HG03432 (cell line): ENCODE measurements around the gene MAP3K12.
A peak's percentile ranks its signal among the peaks of the same experiment; 100 is the strongest.

Experiments
- ATAC-seq: cut with Tn5 transposase; IDR thresholded peaks from one replicate; pipeline ENCODE4 v1.9.1; 2021; ENCODE audit warnings: mild to moderate bottlenecking, moderate library complexity; ENCODE audit not compliant: unreplicated experiment

Gene MAP3K12

GRCh38 chr12:53474819-53475218 lies 24.4 kb downstream of the MAP3K12 start:
- no peak for ATAC-seq

DNA sequence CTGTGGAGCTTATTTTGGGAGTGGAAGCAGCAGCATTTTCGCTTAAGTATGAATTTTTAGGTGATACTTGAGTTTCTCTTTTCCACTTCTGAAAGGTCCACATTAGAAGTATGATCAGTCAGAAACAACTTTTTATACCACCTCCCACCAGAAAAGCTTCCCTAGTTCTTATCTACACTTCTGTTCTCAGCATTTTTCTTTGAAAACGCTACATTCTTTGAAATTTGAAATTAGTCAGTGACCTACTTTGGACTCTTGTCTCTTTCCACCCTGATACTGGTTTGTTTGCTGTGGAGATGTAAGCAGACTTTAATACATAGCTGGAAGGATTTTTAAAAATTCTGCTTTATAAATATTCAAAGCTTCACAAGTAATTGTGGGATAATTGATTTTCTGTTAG lies 25.2 kb downstream of the MAP3K12 start:
- ATAC-seq = no peak

DNA sequence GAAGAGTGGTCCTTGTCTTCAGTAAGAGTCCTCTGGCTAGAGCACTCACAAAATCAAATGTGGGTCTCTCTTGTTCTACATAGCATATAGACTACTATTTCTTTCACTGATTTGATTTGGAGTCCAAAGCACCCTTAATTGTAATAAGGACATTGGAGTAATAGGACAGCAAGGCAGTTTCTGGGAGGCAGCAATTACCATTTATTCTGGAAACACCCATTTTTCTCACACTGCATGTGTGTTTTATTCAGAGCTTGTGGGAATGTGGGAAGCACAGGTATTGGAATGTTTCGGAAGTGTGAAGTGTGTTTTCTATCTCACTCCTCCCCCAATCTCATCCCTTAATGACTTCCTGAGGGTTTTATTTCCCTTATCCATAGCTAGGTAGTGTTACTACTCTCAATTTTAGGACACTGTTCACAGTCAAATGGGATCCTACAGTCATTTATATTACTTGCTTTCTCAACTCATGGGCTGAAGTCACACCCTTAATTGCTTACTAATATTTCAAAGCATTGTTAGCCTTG lies 27.1 kb downstream of the MAP3K12 start:
- no peak for ATAC-seq

GRCh38 chr12:53468282-53468681 lies 31.0 kb downstream of the MAP3K12 start:
- ATAC-seq = no peak

GRCh38 chr12:53467880-53468279 lies 31.4 kb downstream of the MAP3K12 start:
- no peak for ATAC-seq

DNA sequence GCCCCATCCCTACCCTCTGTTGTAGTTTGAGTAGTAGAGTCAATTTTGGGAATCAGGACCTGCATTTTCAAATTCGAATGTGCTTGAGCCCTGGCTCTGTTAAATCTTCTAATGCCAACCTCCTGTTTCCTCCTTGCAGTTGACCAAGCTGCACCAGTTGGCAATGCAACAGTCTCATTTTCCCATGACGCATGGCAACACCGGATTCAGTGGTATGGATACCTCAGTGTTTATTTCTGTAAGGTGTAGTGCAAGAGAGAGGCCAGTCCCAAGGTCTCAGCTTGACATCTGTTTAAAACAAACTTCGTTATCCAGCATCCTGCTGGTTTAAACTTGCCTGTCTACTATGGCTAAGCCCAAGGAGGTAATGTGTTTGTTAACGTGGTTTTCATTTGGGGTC lies 32.2 kb downstream of the MAP3K12 start:
- ATAC-seq = no peak

DNA sequence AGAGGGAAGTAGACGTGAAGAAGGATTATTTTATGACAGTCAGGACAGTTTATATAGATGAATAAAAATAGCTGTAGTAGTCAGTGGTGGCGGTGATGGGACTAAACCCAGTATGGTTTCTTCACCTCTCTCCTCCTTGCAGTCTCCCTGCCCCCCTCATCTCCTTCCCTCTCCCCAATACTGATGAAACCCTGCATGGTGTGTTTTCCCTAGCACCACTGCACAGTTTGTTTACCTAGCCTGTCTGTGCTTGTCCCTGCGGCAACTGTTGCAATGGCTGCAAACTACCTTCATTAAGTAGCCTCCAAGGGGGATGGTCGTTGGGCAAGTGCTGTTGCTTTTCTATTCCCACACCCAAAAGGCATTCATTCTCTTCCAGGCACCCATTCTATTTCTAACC lies 32.6 kb downstream of the MAP3K12 start:
- no peak for ATAC-seq

- ATAC-seq = no peak
Observed at GRCh38 chr12:53465679-53466078, 33.6 kb downstream of the MAP3K12 start.

GRCh38 chr12:53464685-53465418 lies 34.4 kb downstream of the MAP3K12 start:
- no peak for ATAC-seq

GRCh38 chr12:53463802-53464560 lies 35.3 kb downstream of the MAP3K12 start:
- ATAC-seq = no peak

DNA sequence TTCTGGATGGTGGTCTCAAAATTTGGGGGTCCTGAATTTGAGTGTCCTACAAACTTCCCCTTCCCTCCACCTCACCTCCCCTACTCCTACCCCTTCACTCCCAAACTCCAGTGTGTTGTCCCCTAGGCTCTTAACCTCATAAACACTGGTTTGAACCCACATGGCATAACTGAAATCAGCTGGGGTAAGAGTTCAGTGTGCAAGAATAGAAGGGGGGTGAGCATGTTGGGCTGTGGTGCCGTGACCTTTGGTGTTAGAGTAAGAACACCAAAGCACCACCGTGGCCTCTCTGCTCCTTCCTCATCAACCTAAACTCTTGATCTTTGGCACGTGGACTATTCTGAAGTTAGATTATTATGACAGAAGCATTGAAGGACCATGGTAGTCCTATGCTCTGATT lies 36.3 kb downstream of the MAP3K12 start:
- no peak for ATAC-seq

DNA sequence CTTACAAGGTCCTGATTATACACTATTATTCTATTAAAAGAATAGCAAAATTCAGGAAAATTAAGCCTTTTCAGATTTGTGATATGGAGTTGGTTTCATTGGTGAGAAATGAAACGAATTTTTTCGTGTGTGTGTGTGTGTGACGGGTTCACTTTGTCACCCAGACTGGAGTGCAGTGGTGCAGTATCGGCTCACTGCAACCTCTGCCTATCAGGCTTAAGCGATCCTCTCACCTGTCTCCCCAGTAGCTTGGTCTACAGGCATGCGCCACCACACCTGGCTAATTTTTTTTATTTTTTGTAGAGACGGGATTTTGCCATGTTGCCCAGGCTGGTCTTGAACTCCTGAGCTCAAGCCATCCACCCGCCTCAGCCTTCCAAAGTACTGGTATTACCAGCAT lies 37.7 kb downstream of the MAP3K12 start:
- ATAC-seq = no peak

- ATAC-seq = no peak
Observed at GRCh38 chr12:53461059-53461458, 38.2 kb downstream of the MAP3K12 start.

GRCh38 chr12:53459097-53459496 lies 40.2 kb downstream of the MAP3K12 start:
- ATAC-seq = no peak

GRCh38 chr12:53456654-53457366 lies 42.4 kb downstream of the MAP3K12 start:
- no peak for ATAC-seq

DNA sequence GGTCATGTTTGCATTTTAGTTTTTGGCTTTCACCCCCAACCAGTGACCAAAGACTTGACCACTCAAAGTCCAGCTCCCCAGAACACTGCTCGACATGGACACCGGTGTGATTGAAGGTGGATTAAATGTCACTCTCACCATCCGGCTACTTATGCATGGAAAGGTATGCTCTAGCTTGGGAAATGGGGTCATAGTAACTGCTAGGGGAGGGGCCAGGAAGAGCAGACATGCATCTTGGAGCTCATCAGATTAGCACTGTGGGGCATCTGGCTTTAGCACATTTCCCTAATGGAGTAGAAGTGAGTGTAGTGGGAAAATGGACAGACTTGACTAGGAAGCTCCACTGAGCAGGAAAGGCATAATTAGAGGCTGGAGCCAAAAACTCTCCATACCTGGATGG lies 44.6 kb downstream of the MAP3K12 start:
- ATAC-seq = no peak

GRCh38 chr12:53453953-53454640 lies 45.2 kb downstream of the MAP3K12 start:
- ATAC-seq = no peak

DNA sequence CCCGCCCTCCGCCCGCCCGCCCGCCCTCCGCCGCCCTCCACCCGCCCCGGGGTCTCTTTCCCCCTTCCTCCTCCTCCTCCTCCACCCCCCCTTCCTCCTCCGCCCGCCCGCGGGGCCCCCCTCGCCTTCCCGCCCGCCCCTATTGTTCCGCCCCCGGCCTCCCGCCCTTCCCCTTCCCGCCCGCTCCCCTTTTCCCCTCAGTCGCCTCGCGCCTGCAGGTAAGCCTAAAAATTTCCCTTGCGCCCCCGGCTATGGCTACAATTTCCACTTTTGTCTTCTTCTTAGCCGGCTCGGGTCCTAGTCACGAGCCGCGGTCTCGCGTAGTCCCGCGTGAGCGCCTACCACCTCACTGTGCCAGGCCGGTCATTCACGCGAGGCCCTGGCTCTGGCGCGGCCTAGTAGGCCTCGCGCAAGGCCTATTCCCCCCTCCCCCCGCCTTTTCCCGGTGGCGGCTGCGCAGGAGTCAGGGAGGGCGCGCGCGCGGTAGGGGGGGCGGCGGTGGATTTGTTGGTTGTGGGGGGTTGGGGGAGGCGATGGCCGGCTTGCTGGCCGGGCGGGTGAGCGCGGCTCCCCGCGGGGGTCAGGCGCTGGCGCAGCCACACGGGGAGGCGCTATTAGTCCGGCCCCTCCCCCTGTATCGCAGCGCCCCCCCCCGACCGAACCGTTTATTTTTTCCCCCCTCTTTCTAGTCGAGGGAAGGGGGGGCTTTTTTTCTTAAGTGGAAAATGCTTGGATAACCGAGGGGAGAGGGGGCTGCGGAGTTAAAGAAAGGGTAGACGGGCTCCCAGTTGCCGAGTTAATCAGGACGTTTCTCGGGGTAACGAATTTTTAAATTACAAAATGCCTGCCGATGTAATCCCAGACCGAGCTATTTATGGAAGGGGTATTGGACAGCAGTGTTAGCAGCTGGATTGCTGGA lies 46.8 kb downstream of the MAP3K12 start:
- ATAC-seq = peak; percentile 31

DNA sequence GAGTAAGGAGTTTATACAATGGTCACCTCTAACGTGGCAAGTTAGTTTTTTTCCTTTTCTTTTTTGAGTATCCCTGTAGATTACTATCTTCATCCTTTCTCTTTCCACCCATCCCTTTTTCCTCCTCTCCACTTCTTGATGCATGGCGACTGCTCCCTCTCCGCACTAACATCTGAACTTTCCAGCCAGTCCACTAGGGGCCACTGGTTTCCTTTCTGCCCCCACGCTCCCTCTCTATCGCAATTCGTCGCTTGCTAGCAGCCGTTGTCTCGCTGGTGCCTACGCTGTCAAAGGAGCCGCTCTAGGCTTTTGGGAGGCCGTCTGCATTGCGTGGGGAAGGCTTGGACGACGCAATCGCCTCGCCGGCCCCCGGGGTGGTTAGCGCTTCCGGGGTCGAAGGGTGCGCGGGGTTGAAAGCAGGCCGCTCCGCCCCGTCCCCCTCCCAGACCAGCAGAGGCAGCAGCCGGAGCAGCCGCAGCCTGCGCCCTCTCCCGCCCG lies 47.5 kb downstream of the MAP3K12 start, which contains the start of gene PCBP2:
Gene PCBP2, plus strand, starts transcription at position 442 of the 498 bp plus-strand sequence. CDS start 2,699 bp downstream, outside the sequence.
- peak; percentile 94 for ATAC-seq

GRCh38 chr12:53450936-53451335 lies 48.3 kb downstream of the MAP3K12 start:
- ATAC-seq = no peak
